ENCODE measurements around the gene RILPL1. TPM values are rescaled to one million over a fixed set of nuclear protein-coding genes. Genes with fewer than 3 reads are reported as not detected.

Gene RILPL1
- total and polyA plus RNA-seq, 7 donors, result 1.4 to 30.5 (median 12.1) TPM

- no peak for TF ChIP-seq POLR2A (IDR thresholded peaks at IDR 0.05)
- peak in 1 of 4 donors; percentile 17 for TF ChIP-seq POLR2AphosphoS5 (IDR thresholded peaks at IDR 0.05)
- 28 to 41% methylated on average over 18 of the region's 18 CpGs for WGBS, 2 donors
- no peak for DNase-seq
- Histone ChIP-seq H3K4me3 (no peak overlapping the region), H3K27me3 (no peaks in the 10 kb centered on the region), H3K4me1 (peaks cover 0 to 13% (median 12%) of the 10 kb centered on the region in 4 donors), H3K9me3 (no peaks in the 10 kb centered on the region), H3K36me3 (no peaks in the 10 kb centered on the region), H3K27ac (peak overlapping the region; percentile 37 to 67 (median 54))
- intact Hi-C loops (cut with DNase I), result no loop called here
Measured at GRCh38 chr12:123445388-123446332, 87.9 kb downstream of the RILPL1 start.

DNA sequence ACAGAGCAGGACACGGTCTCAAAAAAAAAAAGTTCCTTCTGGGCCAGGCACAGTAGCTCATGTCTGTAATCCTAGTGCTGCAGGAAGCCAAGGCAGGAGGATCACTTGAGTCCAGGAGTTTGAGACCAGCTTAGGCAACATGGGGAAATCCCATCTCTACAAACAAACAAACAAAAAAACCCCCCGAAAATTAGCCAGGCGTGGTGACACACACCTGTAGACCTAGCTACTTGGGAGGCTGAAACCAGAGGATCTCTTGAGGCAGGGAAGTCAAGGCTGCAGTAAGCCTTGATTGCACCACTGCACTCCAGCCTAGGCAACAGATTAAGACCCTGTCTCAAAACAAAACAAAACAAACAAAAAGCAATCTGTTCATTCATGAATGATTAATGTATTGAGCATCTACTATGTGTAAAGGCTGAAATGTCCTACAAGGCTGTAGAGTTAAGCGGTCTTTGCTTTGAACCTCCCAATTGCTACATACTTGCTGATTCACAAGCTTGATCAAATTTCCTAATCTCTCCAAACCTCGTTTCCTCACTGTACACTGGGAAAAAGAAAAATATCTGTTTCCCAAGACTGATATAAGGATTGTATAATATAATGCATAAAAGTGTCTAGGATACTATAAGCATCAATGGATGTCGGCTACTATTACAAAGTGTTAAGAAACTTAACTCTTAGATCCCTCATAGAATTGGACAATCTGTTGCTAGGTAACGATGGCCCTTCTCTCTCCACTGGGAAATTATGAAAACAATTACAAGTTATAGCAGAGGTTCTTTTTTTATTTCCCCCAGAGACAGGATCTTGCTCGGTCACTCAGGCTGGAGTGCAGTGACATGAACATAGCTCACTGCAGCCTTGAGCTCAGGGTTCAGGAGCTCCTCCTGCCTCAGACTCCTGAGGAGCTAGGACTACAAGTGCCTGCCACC lies 89.2 kb downstream of the RILPL1 start:
- Histone ChIP-seq H3K27me3 (no peaks in the 10 kb centered on the region), H3K4me3 (no peak overlapping the region), H3K27ac (peak overlapping the region in 1 of 4 donors; percentile 67), H3K4me1 (peaks cover 0 to 13% (median 12%) of the 10 kb centered on the region in 4 donors), H3K9me3 (no peaks in the 10 kb centered on the region), H3K36me3 (no peaks in the 10 kb centered on the region)
- WGBS, 2 donors, result 82 to 83% methylated on average over 8 of the region's 8 CpGs
- intact Hi-C loops (cut with DNase I), result no loop called here
- DNase-seq, result no peak
- no peak for TF ChIP-seq POLR2A (IDR thresholded peaks at IDR 0.05)
- no peak for TF ChIP-seq EP300 (IDR thresholded peaks at IDR 0.05)
- TF ChIP-seq POLR2AphosphoS5 (IDR thresholded peaks at IDR 0.05), result no peak
- TF ChIP-seq CTCF (IDR thresholded peaks at IDR 0.05), result no peak

DNA sequence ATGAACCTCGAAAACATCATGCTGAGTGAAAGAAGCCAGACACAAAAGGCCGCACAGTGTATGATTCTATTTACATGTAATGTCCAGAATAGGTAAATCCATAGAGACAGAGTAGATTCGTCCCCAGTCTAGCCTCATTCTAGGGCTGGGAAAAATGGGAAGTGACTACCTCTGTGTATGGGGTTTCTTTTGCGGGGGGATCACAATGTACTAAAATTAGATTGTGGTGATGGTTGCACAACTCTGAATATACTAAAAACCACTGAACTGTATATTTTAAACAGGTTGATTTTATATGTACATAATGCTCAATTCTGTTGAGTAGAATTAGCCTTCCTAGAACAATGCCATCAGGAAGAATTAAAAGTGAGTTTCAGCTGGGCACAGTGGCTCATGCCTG lies 90.7 kb downstream of the RILPL1 start:
- TF ChIP-seq POLR2AphosphoS5 (IDR thresholded peaks at IDR 0.05) (no peak), CTCF (IDR thresholded peaks at IDR 0.05) (no peak), POLR2A (IDR thresholded peaks at IDR 0.05) (no peak), EP300 (IDR thresholded peaks at IDR 0.05) (no peak)
- Histone ChIP-seq H3K9me3 (no peaks in the 10 kb centered on the region), H3K36me3 (no peaks in the 10 kb centered on the region), H3K27ac (no peak overlapping the region), H3K4me1 (peaks cover 0 to 13% (median 12%) of the 10 kb centered on the region in 4 donors), H3K27me3 (no peaks in the 10 kb centered on the region), H3K4me3 (no peak overlapping the region)
- WGBS, 2 donors, result 61 to 88% methylated on average over 4 of the region's 4 CpGs
- DNase-seq, result no peak
- intact Hi-C loops (cut with DNase I), result no loop called here

GRCh38 chr12:123441523-123442164 lies 91.9 kb downstream of the RILPL1 start:
- TF ChIP-seq CTCF (IDR thresholded peaks at IDR 0.05) (no peak), EP300 (IDR thresholded peaks at IDR 0.05) (no peak), POLR2A (IDR thresholded peaks at IDR 0.05) (no peak), POLR2AphosphoS5 (IDR thresholded peaks at IDR 0.05) (no peak)
- no peaks in the 10 kb centered on the region for H3K36me3 ChIP-seq
- intact Hi-C loops (cut with DNase I), result no loop called here
- 89% methylated on average over 13 of the region's 13 CpGs for WGBS, 2 donors
- H3K4me3 ChIP-seq, result no peak overlapping the region
- H3K27ac ChIP-seq, result no peak overlapping the region
- no peaks in the 10 kb centered on the region for H3K27me3 ChIP-seq
- no peaks in the 10 kb centered on the region for H3K9me3 ChIP-seq
- no peak for DNase-seq
- peaks cover 0 to 19% (median 14%) of the 10 kb centered on the region in 4 donors for H3K4me1 ChIP-seq

Measured in sigmoid colon (tissue), 7 donors.